SJSA1 (cell line): Measurements from ENCODE around the gene SNAP47. TPM values are rescaled to one million over a fixed set of nuclear protein-coding genes. Genes with fewer than 3 reads are reported as not detected.
"Not testable (repeated sequence)": the region's sequence is repeated elsewhere in the genome, so short reads cannot be mapped to it uniquely, and the experiment has no call there.

Source experiments
- DNase-seq, 2 experiments: peaks; one replicate each; pipeline ENCODE4 v3.0.0-alpha.2; 2015 to 2020; ENCODE audit warnings: low spot score in 2 of 2, low read depth in 1 of 2
- H3K27ac ChIP-seq: fragments of 250-450 bp; sonication (Bioruptor Pico); 2 replicates; pipeline ENCODE4 v1.5.1; 2020; ENCODE audit warnings: mild to moderate bottlenecking, moderate library complexity
- H3K27me3 ChIP-seq: fragments of 250-450 bp; sonication (Bioruptor Pico); replicated peaks from 2 replicates; pipeline ENCODE4 v1.5.1; 2020; ENCODE audit warnings: mild to moderate bottlenecking, moderate library complexity
- H3K36me3 ChIP-seq: fragments of 250-450 bp; sonication (Bioruptor Pico); 2 replicates; pipeline ENCODE4 v1.5.1; 2020; ENCODE audit warnings: mild to moderate bottlenecking
- H3K4me1 ChIP-seq: fragments of 250-450 bp; sonication (Bioruptor Pico); replicated peaks from 2 replicates; pipeline ENCODE4 v1.6.1; 2021; ENCODE audit warnings: mild to moderate bottlenecking
- H3K4me3 ChIP-seq: fragments of 250-450 bp; sonication (Bioruptor Pico); 2 replicates; pipeline ENCODE4 v1.5.1; 2020; ENCODE audit warnings: mild to moderate bottlenecking
- H3K9me3 ChIP-seq: fragments of 250-450 bp; sonication (Bioruptor Pico); replicated peaks from 2 replicates; pipeline ENCODE4 v1.5.1; 2020; ENCODE audit warnings: mild to moderate bottlenecking
- total RNA-seq: library from RNA; depleted of rRNA; stranded (reverse); fragments of >200 nt; shearing (Covaris generic); gene quantifications from 2 replicates; pipeline ENCODE4 v1.2.3, GENCODE V29; 2014; rRNA removed

The SNAP47 gene
- 43.3 and 51.2 TPM in 2 replicates for total RNA-seq

GRCh38 chr1:227734856-227735538 is at the start of gene SNAP47, which contains the start of gene JMJD4:
SNAP47 (plus strand) TSS chr1:227735435; CDS start chr1:227747737, 12,302 bp downstream.
JMJD4 (minus strand) TSS chr1:227735302; CDS start chr1:227735273, 29 bp downstream.
- Histone ChIP-seq H3K9me3 (0 out of 2 replicates have a peak, but pooled peaks cover 2% of the 10 kb centered on the region), H3K27ac (peak within 1 kb of the TSS; percentile 39), H3K27me3 (no peaks in the 10 kb centered on the region), H3K36me3 (peaks cover 46% of the 10 kb centered on the region), H3K4me1 (peaks cover 16% of the 10 kb centered on the region), H3K4me3 (peak within 1 kb of the TSS; percentile 89)
- peak; percentile 88 to 93 for DNase-seq

GRCh38 chr1:227685807-227686206 is 49.4 kb upstream of the SNAP47 start:
- Histone ChIP-seq H3K9me3 (no peaks in the 10 kb centered on the region), H3K27ac (no peak overlapping the region), H3K27me3 (no peaks in the 10 kb centered on the region), H3K36me3 (no peaks in the 10 kb centered on the region), H3K4me1 (no peaks in the 10 kb centered on the region), H3K4me3 (no peak overlapping the region)
- DNase-seq, result no peak

- no peaks in the 10 kb centered on the region for H3K4me1 ChIP-seq
- no peak overlapping the region for H3K27ac ChIP-seq
- no peak for DNase-seq
- no peak overlapping the region for H3K4me3 ChIP-seq
- H3K36me3 ChIP-seq, result no peaks in the 10 kb centered on the region
- no peaks in the 10 kb centered on the region for H3K27me3 ChIP-seq
- H3K9me3 ChIP-seq, result peaks cover 5% of the 10 kb centered on the region
Measured at GRCh38 chr1:227697321-227697864, 37.8 kb upstream of the SNAP47 start.

GRCh38 chr1:227701631-227702030 is 33.6 kb upstream of the SNAP47 start:
- not testable (repeated sequence) for H3K36me3 ChIP-seq, H3K4me3 ChIP-seq, DNase-seq, H3K9me3 ChIP-seq, H3K27me3 ChIP-seq, H3K27ac ChIP-seq, H3K4me1 ChIP-seq

- DNase-seq, result no peak
- Histone ChIP-seq H3K27ac (no peak overlapping the region), H3K4me1 (no peaks in the 10 kb centered on the region), H3K27me3 (no peaks in the 10 kb centered on the region), H3K9me3 (no peaks in the 10 kb centered on the region; the same call in none of the 2 replicates), H3K4me3 (no peak overlapping the region), H3K36me3 (no peaks in the 10 kb centered on the region)
Measured at GRCh38 chr1:227707846-227708245, 27.4 kb upstream of the SNAP47 start.

- Histone ChIP-seq H3K27me3 (no peaks in the 10 kb centered on the region), H3K36me3 (no peaks in the 10 kb centered on the region), H3K27ac (no peak overlapping the region), H3K4me1 (no peaks in the 10 kb centered on the region), H3K9me3 (no peaks in the 10 kb centered on the region; the same call in none of the 2 replicates), H3K4me3 (no peak overlapping the region)
- DNase-seq, result no peak
Measured at GRCh38 chr1:227709451-227709850, 25.8 kb upstream of the SNAP47 start.

- not testable (repeated sequence) for H3K27ac ChIP-seq, H3K27me3 ChIP-seq, H3K9me3 ChIP-seq, H3K4me1 ChIP-seq, DNase-seq, H3K4me3 ChIP-seq, H3K36me3 ChIP-seq
Measured at GRCh38 chr1:227710474-227710873, 24.8 kb upstream of the SNAP47 start.

- H3K4me1 ChIP-seq, result no peaks in the 10 kb centered on the region
- H3K4me3 ChIP-seq, result no peak overlapping the region
- DNase-seq, result no peak
- no peaks in the 10 kb centered on the region for H3K36me3 ChIP-seq
- H3K27ac ChIP-seq, result no peak overlapping the region
- H3K27me3 ChIP-seq, result no peaks in the 10 kb centered on the region
- peaks cover 3% of the 10 kb centered on the region for H3K9me3 ChIP-seq
Measured at GRCh38 chr1:227712648-227713047, 22.6 kb upstream of the SNAP47 start.

GRCh38 chr1:227718932-227719331 is 16.3 kb upstream of the SNAP47 start:
- DNase-seq, result no peak
- Histone ChIP-seq H3K4me3 (no peak overlapping the region), H3K4me1 (no peaks in the 10 kb centered on the region)

GRCh38 chr1:227723474-227723873 is 11.8 kb upstream of the SNAP47 start:
- Histone ChIP-seq H3K4me1 (peaks cover under 1% of the 10 kb centered on the region), H3K27me3 (no peaks in the 10 kb centered on the region; the same call in none of the 2 replicates), H3K9me3 (peaks cover 4% of the 10 kb centered on the region; the same call in 1 of the 2 replicates), H3K27ac (no peak overlapping the region), H3K36me3 (no peaks in the 10 kb centered on the region), H3K4me3 (no peak overlapping the region)
- DNase-seq, result no peak

More at GRCh38 chr1:227718932-227719331, 16.3 kb upstream of the SNAP47 start:
- peaks cover 6% of the 10 kb centered on the region; the same call in 1 of the 2 replicates for H3K9me3 ChIP-seq
- H3K27me3 ChIP-seq, result no peaks in the 10 kb centered on the region
- no peak overlapping the region for H3K27ac ChIP-seq
- no peaks in the 10 kb centered on the region for H3K36me3 ChIP-seq

GRCh38 chr1:227725046-227725445 is 10.2 kb upstream of the SNAP47 start:
- no peak for DNase-seq
- Histone ChIP-seq H3K27me3 (no peaks in the 10 kb centered on the region; the same call in none of the 2 replicates), H3K27ac (no peak overlapping the region), H3K4me1 (peaks cover 4% of the 10 kb centered on the region), H3K9me3 (peaks cover 4% of the 10 kb centered on the region; the same call in 1 of the 2 replicates), H3K4me3 (no peak overlapping the region), H3K36me3 (no peaks in the 10 kb centered on the region)

GRCh38 chr1:227726318-227726717 is 8.9 kb upstream of the SNAP47 start:
- DNase-seq, result no peak
- Histone ChIP-seq H3K4me1 (peaks cover 4% of the 10 kb centered on the region), H3K27me3 (no peaks in the 10 kb centered on the region; the same call in none of the 2 replicates), H3K36me3 (peaks cover 7% of the 10 kb centered on the region; the same call in 1 of the 2 replicates), H3K27ac (no peak overlapping the region), H3K4me3 (no peak overlapping the region), H3K9me3 (peaks cover 2% of the 10 kb centered on the region; the same call in 1 of the 2 replicates)

- Histone ChIP-seq H3K36me3 (peaks cover 15% of the 10 kb centered on the region), H3K4me1 (peaks cover 4% of the 10 kb centered on the region), H3K9me3 (no peaks in the 10 kb centered on the region), H3K27ac (no peak overlapping the region), H3K4me3 (no peak overlapping the region), H3K27me3 (no peaks in the 10 kb centered on the region; the same call in none of the 2 replicates)
- DNase-seq, result no peak
Measured at GRCh38 chr1:227726924-227727599, 8.2 kb upstream of the SNAP47 start.
